Measurements from ENCODE around the gene XPOT.

The XPOT gene

GRCh38 chr12:64496839-64497400, 92.7 kb downstream of the XPOT start:
- Mint-ChIP-seq H3K27ac (no peak overlapping the region), H3K9me3 (no peaks in the 10 kb centered on the region), H3K27me3 (no peaks in the 10 kb centered on the region), H3K36me3 (ENCODE audit: low read depth) (peaks cover 94% of the 10 kb centered on the region), H3K4me1 (ENCODE audit: low read depth) (peaks cover 5% of the 10 kb centered on the region), H3K4me3 (no peak overlapping the region)
- intact Hi-C loops (cut with micrococcal nuclease): no loop called here

GRCh38 chr12:64497484-64497883, 93.3 kb downstream of the XPOT start:
- H3K4me1 Mint-ChIP-seq (ENCODE audit: low read depth): peaks cover 5% of the 10 kb centered on the region
- intact Hi-C loops (cut with micrococcal nuclease): no loop called here
- no peaks in the 10 kb centered on the region for H3K27me3 Mint-ChIP-seq
- no peak overlapping the region for H3K4me3 Mint-ChIP-seq
- H3K27ac Mint-ChIP-seq: no peak overlapping the region
- peaks cover 88% of the 10 kb centered on the region for H3K36me3 Mint-ChIP-seq (ENCODE audit: low read depth)
- no peaks in the 10 kb centered on the region for H3K9me3 Mint-ChIP-seq

GRCh38 chr12:64497903-64498302, 93.7 kb downstream of the XPOT start:
- peaks cover 84% of the 10 kb centered on the region for H3K36me3 Mint-ChIP-seq (ENCODE audit: low read depth)
- H3K4me3 Mint-ChIP-seq: no peak overlapping the region
- no peaks in the 10 kb centered on the region for H3K27me3 Mint-ChIP-seq
- H3K27ac Mint-ChIP-seq: no peak overlapping the region
- no peaks in the 10 kb centered on the region for H3K9me3 Mint-ChIP-seq
- intact Hi-C loops (cut with micrococcal nuclease): no loop called here
- H3K4me1 Mint-ChIP-seq (ENCODE audit: low read depth): peaks cover 5% of the 10 kb centered on the region

GRCh38 chr12:64500394-64500793, 96.2 kb downstream of the XPOT start:
- Mint-ChIP-seq H3K9me3 (no peaks in the 10 kb centered on the region), H3K27ac (no peak overlapping the region), H3K36me3 (ENCODE audit: low read depth) (peaks cover 61% of the 10 kb centered on the region)

More at GRCh38 chr12:64500394-64500793, 96.2 kb downstream of the XPOT start:
- H3K4me1 Mint-ChIP-seq (ENCODE audit: low read depth): peaks cover 5% of the 10 kb centered on the region
- H3K27me3 Mint-ChIP-seq: no peaks in the 10 kb centered on the region
- intact Hi-C loops (cut with micrococcal nuclease): loop anchor here (5.0 kb wide), 1 partner anchor 33 kb away; no protein-coding TSS in a partner anchor
- no peak overlapping the region for H3K4me3 Mint-ChIP-seq

All from dendritic cell treated with granulocyte-macrophage colony-stimulating factor and Interleukin-4, amounts not matched to agents 40 ng/mL and 50 ng/mL, for 4 days (primary cell).